ENCODE data around the gene PKNOX2. TPM values are rescaled to one million over a fixed set of nuclear protein-coding genes. Genes with fewer than 3 reads are reported as not detected.

PKNOX2 gene
- polyA plus RNA-seq, 1 donor = 31.3 TPM

DNA sequence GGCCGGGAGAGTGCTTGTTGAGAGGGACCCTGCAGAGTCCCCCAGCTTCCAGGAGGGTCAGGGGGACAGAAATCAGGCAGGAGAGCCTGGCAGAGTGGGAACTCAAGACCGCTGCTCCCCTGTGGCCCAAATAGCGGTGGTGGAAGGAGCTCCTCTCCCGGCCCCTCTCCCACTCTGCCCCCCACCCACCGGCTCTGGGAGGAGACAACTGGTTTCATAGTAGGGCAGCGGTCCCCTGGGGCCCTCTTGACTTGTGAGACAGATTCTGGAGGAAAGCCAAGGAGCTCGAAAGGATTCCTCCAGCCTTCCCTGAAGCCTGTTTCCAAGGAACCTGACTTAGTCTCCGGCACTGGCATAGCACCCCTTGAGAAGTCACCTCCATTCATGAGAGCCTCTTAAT is 10.1 kb downstream of the PKNOX2 start:
- no peak for DNase-seq

DNA sequence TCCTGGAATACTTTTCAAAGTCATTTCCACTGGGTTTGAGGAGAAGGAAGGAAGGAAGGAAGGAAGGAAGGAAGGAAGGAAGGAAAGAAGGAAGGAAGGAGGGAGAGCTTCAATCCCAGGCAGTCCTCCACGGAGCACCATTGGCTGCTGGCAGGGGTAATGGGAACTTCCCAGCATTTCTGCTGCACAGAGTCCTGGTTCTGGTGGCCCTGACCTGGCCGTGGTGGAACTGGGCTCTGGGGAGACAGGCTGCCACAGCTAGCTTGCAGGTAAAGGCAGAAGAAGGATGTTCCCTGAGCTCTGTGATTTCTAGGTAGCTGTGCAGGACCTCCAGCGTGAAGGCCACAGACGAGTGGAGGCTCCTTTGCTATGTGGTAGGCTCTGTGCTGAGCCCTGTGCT is 10.6 kb downstream of the PKNOX2 start:
- no peak for DNase-seq

DNA sequence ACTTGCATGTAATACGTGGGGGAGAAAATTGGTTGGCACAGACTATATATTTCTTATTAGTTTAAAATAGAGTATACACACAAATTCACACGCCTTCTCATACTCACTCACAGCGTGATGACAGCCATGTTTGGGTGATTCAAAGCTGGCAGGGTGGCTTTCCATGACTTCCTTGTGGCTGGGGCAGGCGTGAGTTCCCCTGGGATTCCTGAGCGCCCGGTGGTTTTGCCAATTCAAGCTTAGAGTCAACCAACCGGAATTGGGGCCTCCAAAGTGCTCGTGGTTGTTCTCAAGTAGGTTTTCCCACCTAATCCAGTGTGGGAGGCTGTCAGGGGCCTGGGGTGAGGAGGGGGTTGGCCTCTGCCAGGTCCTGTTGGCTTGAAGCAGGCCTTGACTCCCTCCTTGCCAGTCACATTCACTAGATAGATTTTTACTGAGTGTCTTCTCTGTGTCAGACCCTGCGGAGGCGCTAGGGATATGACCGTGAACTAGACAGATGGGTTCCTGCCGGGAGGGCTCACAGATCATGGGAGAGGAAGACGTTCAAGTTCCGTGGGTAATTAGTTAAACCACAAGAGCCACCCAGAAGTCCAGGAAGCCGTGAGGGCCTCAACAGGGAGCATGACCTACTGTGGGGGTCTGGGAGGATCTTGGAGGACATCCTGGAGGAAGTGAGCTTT is 11.5 kb downstream of the PKNOX2 start:
- DNase-seq = no peak

DNA sequence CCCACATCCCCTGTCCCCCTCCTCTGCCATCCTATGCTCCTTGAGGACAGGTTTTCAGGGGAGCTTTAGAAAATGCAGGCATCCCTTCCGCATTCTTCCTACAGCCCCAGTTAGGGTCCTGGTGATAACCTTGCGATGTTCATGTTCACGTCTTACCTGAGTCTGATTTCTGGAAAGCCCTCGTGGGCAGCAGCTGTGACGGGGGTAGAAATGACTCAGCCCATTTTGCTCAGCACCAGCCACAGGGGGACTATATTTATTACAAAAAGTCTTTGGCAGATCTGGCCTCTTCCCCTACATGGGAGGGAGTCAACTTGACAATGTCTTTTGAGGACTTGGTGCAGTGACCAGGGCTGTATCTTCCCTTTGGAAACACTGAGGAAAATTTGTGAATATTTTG is 12.3 kb downstream of the PKNOX2 start:
- no peak for DNase-seq

DNA sequence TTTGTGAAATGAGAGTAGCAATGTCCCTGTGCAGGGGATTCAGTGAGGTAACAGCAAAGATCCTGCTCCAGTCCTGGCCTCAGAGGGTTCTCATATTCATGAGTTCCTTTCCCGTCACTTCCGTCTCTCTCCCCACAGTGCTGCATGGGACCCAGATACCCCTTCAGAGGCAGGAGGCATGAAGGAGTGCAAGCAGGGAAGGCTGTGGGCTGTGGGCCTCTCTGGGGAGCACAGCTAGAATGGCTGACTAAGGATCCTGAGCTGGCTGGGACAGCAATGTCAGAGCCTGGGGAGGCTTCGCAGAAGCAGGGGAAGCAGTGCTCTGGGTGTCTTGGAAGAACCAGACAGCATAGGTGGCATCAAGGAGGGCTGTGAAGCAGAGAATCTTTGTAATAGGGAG is 13.0 kb downstream of the PKNOX2 start:
- DNase-seq = no peak

DNA sequence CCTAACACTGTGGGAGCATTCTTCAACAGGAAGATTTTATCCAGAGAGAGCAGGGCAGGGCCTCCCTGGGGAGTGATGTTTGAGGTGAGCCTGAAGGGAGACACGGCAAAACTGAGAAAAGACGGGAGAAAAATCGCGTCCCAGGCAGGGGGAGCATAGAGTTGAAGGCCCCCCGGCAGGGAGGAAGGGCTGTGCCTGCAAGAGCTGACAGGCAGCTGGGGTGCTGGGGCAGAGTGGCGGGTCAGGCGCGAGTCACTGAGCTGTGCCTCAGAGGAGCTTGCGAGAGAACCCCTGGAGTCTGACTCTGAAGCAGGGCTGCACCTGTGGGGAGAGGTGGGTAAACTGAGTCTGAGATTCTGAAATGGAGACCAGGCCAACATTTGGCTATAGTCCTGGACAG is 14.8 kb downstream of the PKNOX2 start:
- no peak for DNase-seq

DNA sequence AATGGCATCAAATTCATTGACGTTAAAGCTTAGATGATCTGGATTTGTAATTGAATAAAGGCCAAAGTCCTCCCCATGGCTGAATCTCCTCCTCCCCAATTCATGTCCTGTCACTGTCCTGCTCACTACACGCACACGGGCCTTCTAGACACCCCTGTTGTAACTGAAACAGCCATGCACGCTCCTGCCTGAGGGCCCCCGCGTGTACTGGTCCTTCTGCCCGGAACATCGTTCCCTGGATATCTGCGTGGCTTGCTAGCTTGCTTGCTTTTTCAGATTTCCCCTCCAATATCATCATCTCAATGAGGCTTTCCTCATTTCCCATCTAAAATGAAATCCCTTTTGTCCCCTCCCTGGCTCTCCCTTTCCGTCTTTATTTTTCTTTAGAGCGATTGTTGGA is 15.3 kb downstream of the PKNOX2 start:
- no peak for DNase-seq

DNA sequence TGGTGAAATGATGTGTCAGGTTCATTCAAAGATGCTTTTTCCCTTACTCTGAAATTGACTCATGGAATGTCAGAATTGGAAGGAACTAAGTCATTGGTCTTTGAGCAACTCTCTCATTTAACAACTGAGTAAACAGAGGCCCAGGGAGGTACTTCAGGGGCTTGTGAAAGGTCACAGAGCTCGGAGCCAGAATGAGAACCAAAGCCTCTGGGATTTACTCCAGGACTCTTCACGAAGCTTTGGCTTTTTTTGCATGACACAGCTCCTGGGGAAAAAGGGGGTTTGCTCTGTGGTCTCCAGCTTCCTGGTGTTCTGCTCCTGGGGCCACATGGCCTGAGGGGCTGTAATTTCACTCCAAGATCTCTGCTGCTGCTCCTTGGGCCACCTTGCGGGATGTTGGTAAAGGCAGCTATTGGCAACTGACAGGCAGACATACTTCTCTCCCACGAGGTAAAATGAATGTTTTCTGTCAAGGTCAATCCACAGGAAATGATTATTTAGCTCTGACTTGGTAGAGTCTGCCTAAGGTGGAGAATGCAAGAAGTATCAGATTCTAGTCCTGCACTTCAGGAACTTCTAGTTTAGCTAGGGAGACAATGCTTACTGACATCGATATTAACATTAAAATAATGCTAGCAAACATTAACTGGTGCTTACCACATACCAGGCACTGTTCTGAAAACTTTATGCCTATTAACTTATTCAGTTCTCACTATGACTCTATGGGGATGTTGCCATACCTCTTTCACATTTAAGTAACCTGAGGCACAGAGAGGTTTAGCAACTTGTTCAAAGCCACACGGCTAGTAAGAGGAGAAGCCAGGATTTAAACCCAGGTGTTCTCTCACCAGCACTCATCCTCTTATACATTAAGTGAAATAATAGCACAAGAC is 16.1 kb downstream of the PKNOX2 start:
- DNase-seq = no peak

DNA sequence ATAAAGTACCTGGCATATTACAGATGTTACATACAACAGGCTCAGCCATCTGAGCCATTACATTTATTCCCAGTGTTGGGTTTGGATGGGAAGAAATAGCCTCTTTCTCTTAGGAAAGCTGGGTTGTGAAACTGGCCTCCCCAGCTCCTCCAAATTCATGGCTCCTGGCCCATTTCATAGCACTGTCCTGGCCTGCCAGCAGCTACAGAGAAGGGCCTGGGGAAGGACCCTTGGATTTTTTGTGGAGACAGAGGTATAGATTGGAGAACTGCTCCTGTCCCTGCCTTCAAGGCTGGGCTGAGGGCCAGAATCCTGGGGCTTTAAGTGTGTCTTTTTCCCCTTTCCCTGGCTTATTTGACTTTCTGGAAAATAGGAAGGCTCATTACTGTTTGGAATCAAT is 18.0 kb downstream of the PKNOX2 start:
- no peak for DNase-seq

DNA sequence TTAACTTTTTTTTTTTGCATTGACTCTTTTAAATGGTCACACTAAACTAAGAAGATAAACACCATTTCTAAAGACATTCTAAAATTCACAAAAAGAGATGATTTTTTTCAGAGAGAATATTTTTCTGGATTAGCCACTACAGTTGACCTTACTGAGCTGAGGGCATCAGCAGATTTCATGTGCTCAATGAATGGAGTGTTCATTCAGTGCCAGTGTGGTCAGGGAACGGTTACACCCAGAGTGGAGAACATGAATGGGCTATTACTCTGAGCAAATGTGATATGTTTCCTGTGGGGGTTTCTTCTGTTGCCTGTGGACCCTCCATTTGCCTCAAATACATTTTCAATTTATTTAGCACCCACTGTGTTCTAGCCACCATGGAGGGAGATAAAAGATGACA is 19.1 kb downstream of the PKNOX2 start:
- DNase-seq = no peak

DNA sequence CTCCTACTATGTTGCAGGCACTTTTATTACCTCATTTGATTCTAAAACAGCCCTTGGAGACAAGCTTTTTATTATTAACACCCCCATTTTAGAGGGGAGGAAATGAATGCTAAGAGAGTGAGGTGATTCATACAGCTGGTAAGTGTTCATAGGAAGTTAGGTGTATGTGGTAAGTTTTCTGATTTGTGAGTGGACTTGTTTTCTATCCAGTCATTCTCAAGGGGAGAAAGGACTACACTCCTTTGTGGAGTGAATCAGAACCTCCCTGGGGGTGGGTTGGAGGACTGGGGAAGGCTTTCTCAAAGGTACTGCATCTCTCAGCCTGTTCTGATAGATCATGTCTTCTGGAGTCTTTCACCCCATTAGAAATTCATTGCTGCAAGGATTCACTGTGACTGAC is 23.5 kb downstream of the PKNOX2 start:
- DNase-seq = no peak

DNA sequence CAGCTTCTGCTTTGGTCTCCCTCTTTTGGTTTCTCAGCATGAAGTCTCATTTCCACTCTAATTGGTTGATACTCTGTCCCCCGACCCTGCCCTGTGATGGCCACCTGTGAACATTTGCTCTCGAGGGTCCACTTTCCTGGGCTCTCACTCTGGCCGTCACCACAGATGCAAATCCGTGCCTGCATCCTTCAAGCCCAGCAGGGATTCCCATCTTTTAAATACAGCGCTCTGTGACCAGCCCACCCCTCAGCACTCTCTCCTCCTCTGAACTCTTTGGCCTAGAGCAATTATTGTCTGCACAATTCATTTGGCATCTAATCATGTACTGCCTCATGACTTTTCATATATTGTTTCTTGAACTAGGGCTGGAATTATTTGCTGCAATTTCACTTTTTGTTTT is 26.0 kb downstream of the PKNOX2 start:
- DNase-seq = no peak

DNA sequence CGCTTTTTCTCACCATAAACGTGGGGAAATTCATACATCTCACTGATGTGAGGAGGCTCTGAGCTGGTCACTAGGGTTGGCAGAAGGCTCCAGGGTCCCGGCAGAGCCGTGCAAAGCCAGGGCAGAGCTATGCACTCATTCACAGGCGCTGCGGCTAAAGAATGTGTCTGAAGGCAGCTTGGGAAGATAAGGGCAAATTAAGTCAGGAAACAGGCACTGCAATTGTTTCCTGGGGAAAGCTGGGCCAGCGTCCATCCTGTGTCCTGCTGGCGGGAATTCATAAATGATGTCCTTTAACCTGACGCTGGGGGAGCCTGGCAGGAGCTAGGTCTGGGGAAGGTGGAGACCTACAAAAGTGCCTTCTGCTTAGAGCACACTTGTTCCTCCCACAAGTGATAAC is 27.6 kb downstream of the PKNOX2 start:
- DNase-seq = no peak

DNA sequence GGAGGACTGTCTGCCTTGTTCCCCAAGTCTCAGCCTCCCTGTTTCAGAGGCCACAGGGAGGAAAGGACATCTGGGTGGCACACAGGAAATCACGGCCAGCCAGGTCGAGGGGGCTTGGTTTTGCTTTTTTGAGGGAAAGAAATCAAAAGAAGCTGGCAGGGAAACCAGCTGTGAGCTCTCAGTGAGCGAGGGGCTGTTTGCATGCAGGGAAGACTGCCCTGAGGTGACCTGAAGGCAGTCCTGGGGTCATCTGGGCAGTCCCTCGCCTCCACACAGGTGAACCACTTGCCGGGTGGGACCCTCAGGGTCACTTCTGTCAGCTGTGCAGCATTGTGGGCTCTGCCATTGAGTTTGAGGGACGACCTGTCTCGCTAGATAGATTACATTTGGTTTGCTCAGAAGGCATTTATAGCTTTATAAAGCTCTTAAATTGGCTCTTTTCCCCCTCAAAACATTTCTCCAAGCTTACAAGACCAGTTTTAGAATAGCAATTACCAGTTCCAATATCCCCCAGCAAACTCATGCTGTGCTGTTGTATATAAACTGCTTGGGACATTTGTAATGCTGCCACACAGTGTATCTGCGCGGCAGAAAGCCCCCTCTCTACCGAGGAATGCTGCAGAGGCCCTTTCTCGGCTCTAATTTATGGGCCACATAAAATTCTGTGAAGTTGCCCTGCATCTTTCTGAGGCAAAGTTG is 28.3 kb downstream of the PKNOX2 start:
- DNase-seq = no peak

DNA sequence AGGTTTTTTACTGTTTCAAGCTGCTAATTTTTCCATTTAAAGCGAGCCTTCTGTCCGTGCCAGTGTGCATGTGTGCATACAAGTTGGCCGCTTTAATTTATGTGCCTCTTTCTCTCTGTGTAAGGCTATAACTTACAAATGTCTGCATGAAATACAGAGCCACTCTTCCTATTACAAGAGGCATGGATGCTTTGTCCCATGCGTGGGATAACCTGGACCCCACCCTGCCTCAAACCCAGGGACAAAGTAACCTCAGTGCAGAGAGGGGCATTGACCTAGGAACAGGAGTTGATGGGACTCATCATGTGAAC is 28.8 kb downstream of the PKNOX2 start:
- no peak for DNase-seq

DNA sequence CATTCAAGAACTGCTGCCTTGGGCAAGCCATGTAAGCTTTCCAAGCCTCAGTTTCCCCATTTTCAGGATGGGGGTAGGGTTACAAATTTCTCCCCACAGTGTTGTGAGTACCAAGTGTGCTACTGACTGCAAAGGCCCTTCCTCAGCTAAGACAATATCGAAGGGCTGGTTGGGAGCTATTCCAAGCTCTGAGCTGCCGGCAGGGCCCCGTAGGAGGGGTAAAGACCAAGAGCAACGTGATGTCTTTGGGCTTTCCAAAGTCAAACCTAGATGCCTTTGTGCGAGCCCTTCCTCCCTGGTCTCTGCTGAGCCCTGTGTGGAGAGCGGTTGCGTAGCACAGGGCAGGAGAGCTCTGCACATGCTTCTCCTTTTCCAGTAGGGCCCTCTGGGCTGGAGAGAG is 29.3 kb downstream of the PKNOX2 start:
- DNase-seq = no peak

DNA sequence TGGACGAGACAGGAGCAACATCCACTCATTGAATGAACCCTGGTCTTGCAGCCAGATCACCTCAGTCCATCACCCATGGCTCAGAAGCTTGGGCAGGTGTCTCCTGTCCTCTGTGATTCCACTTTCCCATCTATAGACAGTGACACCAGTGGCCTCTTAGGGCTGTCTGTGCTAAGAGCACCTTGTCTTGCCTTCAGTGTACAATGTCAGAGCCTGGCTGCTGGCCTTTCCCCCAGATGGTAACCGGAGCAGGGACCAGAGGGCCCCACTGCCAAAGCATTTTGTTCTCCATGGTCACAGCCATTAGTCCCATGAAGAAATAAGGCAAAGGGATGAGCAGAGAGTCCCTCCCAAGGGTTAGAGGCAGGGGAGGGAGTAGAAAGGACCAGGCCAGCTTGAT is 35.4 kb downstream of the PKNOX2 start:
- no peak for DNase-seq

DNA sequence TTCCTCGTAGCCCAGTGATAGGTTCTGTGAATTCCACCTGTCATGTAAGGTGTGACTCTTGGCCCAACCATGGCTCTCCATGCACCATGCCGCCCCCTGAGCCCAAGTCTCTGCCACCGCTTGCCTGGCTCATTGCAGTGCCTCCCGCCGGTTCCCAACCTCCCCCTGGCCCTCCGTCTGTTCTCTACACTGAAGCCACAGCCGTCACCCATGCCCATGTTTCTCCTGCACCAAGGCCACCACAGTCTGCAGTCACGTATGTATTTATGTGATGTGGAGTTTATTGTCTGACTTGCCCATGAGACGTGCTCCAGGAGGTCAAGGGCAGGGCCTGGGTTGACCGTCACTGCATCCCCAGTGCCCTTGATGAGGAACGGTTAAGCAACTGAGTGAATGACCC is 35.9 kb downstream of the PKNOX2 start:
- DNase-seq = no peak

DNA sequence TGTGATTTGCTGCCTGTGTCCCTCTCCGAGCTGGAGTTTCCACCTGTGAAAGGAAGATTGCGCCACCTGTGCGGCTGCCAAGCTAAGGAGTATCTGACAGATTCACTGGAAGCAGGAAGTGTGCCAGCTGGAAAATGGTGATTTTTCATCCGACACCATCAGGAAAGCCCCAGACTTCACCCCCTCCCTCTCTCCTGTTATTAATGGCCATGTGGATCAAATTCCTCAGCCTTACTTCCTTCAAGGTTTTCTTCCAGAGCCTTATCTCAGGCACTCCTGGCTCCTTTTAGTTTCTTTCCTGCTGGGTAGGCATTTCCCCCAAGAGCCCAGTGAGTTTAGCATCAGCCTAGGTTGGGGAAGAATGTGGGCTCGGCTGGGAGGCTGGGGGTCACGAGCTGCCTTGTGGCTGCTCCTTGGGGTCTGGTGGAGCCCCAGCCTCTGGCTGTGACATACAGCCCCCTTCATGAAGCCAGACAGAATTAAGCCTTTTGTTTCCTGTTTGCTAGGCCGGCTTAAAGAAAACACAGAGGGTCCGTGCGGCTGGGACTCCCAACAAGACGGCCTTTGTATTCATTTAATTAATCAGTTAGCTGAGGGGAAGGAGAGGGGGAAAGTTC is 37.1 kb downstream of the PKNOX2 start:
- no peak for DNase-seq

DNA sequence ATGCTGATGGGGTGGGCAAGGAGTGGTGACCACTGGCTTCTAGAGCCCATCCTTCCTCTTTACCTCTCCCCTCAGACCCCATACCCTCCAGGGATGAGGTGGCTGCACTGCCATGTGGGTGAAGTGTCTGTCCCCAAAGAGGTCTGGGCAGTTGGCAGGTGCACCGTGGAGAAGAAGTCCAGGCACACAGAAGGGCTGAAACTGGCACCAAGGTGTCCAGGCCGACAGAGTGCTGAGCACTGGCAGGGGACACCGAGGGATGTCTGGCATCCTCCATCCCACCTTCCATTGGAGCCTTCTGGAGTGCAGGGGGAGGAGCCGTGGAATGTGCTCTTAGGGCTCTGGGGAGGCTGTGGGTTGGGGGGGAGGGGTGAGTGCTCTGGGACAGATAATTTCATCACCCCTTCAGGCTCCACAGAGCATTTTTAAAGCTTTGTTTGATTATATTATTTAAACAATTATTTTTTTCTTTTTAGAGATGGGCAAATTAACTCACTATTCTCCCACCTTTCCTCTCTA is 37.9 kb downstream of the PKNOX2 start:
- DNase-seq = no peak

DNA sequence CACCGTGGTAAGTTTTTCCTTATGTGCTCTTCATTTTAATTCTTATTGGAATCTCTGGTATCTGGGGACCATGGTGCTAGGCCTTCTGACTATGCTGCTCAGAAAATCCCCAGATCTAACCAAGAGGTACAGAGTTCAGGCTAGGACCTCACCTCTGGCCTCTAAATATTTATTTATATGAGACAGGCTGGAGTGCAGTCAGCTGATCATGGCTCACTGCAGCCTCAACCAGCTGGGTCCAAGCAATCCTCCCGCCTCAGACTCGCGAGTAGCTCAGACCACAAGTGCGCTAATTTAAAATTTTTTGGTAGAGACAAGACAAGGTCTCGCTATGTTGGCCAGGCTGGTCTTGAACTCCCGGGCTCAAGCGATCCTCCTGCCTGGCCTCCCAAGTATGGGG is 38.4 kb downstream of the PKNOX2 start:
- no peak for DNase-seq

DNA sequence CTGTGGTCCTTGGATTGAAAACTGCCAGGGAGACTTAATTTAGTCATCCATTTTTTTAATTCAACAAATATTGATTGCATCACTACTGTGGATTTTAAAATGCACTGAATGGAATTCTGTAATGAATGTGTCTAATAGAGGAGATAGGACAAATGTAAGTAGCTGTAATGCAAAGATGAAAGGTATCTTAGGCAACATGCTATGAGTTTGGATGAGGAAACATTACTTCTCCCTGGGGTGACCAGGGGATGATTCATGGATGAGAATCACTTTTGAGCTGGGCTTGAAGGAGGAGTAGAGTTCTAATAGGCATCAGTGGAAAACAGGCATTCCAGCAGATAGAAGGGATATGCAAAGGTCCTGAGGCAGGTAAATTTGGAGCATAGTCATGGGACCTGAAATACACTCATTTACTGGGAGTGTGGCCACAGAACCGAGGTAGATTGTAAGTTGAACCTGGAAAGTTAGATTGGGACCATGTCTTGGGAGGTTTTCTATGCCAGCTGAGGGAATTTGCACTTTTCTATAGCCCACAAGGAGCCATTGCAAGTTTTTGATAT is 43.4 kb downstream of the PKNOX2 start:
- DNase-seq = no peak

DNA sequence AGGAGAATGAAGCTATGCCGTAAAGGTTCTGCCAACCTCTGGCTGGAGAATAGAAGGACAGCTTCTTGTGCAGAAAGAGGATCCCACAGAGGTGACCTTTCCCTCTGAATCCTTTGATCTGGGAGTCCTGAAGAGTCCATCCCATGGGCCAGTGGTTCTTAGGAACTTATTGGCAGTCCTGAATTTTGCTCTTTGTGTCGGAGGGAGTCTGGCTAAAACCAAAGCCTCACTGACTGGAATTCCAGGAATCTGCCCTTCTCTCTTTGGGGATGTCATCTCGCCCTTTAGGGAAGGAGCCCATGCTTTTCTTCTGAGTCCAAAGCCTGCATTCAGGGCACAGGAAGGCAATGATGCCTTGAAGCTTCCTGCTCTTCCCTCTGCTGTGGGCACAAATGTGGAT is 45.5 kb downstream of the PKNOX2 start:
- DNase-seq = no peak
